AG09319 (cell line): ENCODE measurements around the gene ENOX1.

Source experiments
- DNase-seq: peaks from one replicate; pipeline ENCODE4 v3.0.0-alpha.2; 2010; ENCODE audit warnings: low read depth; ENCODE audit errors: extremely low read depth
- CTCF ChIP-seq: IDR thresholded peaks from 2 replicates; pipeline ENCODE4 v1.5.1; 2011; ENCODE audit warnings: low read depth, mild to moderate bottlenecking, inconsistent platforms, low read length, moderate library complexity

The ENOX1 gene

GRCh38 chr13:43749503-43749902 lies 37.3 kb downstream of the ENOX1 start:
- no peak for DNase-seq
- TF ChIP-seq CTCF = no peak

- TF ChIP-seq CTCF = no peak
- no peak for DNase-seq
These were observed 42.3 kb downstream of the ENOX1 start for GRCh38 chr13:43744261-43745031.

- DNase-seq = no peak
- no peak for TF ChIP-seq CTCF
These were observed 43.9 kb downstream of the ENOX1 start for GRCh38 chr13:43742911-43743310.

- no peak for DNase-seq
- no peak for TF ChIP-seq CTCF
These were observed 49.3 kb downstream of the ENOX1 start for GRCh38 chr13:43737392-43737923.

GRCh38 chr13:43732726-43733125 lies 54.0 kb downstream of the ENOX1 start:
- DNase-seq = no peak
- TF ChIP-seq CTCF = no peak

GRCh38 chr13:43731296-43731695 lies 55.5 kb downstream of the ENOX1 start:
- no peak for DNase-seq
- no peak for TF ChIP-seq CTCF

GRCh38 chr13:43730642-43731041 lies 56.1 kb downstream of the ENOX1 start:
- TF ChIP-seq CTCF = no peak
- no peak for DNase-seq
